GM21825 (cell line): ENCODE measurements around the gene RNF130.

ENCODE experiments used
- ATAC-seq: cut with Tn5 transposase; IDR thresholded peaks from one replicate; pipeline ENCODE4 v1.9.1; 2021; ENCODE audit warnings: mild to moderate bottlenecking, moderate library complexity; ENCODE audit not compliant: unreplicated experiment

Gene RNF130

DNA sequence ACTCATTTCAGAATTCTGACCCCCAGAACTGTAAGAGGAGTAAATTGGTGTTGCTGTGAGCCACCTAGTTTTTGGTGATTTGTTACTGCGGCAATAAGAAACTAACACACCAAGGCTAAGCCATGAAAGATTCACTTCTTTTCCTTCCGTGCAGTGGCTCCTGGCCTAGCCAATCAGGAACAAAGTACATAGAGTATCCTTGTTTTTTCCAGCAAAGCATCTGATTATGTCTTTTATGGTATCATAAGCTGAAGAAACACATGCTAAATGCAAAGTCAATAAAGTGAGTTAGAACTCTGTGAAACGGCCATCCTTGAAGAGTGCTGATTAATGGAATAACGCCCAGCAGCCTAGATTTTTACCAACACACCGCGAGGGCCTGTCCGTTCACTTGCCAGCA, 11.4 kb downstream of the RNF130 start:
- no peak for ATAC-seq

- ATAC-seq, result no peak
These were observed 12.2 kb downstream of the RNF130 start for GRCh38 chr5:180059326-180059725.

- ATAC-seq, result no peak
These were observed 15.4 kb downstream of the RNF130 start for GRCh38 chr5:180056153-180056552.

DNA sequence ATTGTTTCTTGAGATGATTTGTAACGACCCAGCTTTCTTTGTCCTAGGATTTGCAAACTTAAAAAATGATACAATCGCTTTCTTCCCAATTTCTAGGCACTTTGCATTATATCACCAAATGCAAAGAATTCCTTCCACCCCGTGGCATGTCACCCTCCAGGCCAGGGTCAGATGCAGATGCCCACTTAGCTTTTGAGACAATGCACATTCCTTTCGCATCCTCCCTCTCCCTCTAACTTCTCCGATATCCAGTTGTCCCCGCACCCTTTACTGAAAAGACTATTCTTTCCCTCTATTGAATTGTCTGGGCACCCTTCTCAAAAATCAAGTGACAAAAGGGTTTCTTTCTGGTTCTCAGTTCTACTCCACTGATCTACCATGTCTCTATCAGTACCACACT, 17.3 kb downstream of the RNF130 start:
- ATAC-seq, result no peak

DNA sequence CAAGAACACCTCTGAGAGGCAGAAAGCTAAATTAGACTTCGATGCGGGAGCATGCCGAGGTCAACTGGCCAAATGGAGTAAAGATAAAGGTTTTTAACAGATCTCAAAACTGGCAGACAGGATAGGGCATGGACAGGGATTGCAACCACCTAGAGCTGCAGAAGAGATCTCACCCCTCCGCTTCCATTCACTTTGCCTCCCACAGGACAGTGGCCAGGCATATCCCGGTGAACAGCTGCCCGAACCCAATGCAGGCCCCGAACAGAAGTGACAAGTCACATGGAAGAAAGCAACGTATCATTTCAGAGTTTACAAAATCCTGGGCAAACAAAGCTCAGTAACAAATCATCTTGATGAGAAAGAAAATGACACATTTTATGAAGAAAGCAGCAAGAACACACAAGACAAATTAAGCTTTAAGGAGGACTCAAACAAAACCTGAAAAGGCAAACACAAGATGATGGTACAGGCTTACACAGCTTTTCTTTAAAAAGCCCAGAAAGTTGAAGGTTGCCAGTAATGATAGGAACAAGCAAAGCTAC, 18.4 kb downstream of the RNF130 start:
- ATAC-seq, result no peak

DNA sequence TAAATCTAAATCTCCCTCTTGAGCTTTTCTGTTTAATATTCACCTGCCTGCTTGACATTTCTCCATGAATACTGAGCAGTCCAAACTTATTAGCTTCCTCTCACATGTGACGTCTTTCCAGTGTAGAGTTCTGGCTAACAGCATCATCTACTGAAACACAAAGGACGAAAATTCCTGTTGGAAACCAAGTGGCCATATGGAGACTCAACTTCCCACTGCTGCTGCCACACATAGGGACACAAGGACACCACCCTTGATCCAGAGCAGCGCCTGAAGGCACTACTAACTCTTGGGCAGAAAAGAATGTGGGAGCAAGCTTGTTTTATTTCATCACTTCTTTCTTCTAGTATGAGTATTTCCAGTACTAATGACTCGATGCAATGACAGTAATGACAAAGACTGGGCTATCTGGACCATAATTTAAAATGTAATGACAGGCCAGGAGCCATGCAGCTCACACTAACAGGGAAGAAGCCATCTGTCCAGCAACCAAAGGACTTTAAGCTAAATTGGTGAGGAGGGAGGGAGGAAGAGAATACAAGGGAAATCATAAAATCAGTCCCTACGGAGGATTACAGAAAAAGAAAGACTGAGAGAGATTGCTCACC, 19.2 kb downstream of the RNF130 start:
- ATAC-seq, result no peak

DNA sequence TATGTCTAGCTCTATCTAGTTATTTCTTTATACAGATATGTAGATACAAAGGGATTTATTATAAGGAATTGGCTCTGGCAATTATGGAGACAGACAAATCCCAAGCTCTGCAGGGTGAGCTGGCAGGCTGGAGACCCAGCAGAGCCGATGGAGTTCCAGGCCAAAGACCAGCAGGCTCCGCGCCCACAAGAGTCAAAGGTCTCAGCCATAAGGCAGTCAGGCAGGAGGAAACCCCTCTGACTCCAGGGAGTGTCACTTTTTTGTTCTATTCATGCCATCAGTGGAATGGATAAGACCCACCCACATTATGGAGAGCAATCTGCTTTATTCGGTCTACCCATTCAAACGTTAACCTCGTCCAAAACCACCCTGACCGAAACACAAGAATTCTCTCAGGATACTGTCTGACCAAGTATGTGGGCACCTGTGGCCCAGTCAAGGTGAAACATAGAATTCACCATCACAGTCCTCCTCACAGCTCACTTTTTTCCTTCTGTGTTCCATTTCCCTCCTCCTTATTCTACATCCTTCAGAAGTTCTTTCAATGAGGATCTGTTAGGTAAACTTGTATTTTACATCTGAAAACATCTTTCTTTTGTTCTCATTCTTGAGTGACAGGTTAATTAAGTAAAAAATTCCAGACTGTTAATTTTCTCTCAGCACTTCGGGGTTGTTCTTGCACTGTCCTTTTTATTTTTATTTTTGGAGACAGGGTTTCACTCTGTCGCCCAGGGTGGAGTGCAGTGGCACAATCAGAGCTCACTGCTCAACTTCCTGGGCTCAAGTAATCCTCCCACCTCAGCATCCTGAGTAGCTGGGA, 21.2 kb downstream of the RNF130 start:
- no peak for ATAC-seq

DNA sequence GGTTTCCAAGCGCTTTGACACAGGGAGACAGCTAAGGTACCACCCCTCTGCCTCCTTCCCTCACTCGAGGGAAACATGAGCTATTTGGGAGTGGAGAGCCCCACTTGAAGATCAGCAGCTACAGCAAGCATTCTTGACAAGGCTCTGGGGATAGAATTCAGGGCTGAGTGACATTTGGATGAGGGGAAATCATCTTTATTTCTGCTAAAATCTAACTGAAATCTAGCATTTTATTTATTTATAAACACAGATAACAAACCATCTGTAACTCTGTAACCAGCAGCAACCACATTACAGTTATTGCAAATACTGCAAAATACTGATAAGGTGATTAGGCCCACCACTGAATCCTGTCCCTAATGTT, 22.4 kb downstream of the RNF130 start:
- no peak for ATAC-seq

DNA sequence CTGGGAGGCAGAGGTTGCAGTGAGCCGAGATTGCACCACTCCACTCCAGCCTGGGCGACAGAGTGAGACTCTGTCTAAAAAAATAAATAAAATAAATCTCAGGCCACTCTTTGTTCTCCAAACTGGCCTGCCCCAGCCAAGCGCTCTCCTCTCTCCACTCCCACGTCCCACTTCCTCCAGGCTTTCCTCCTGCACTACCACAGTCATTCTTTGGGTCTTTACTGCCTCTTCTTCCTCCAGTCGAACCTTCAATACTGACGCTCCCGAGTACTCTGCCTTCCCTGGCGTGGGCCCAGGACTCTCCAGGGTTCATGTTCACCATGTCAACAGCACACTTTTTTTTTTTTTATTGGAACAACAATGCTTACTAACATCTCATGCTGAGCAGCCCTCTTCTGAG, 23.9 kb downstream of the RNF130 start:
- no peak for ATAC-seq

DNA sequence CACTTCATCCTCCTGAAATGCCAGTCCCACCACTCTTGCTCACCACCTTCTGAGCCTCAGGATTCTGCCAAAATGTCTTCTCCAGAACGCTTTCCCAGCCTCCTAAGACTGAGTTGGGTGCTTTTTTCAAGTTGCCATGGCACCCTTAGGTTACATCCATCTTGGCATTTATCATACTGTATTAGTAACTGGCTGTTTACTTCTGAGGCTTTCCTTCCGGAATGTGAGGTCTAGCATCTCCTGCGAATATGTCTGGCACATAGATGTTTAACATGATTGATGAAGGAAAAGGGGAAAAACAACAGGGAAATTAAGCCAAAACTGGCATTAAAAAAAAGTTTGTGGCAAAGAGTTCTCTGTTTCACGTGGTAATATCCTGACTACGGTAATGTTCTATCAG, 24.9 kb downstream of the RNF130 start:
- ATAC-seq, result no peak

- ATAC-seq, result no peak
These were observed 25.6 kb downstream of the RNF130 start for GRCh38 chr5:180045889-180046499.

DNA sequence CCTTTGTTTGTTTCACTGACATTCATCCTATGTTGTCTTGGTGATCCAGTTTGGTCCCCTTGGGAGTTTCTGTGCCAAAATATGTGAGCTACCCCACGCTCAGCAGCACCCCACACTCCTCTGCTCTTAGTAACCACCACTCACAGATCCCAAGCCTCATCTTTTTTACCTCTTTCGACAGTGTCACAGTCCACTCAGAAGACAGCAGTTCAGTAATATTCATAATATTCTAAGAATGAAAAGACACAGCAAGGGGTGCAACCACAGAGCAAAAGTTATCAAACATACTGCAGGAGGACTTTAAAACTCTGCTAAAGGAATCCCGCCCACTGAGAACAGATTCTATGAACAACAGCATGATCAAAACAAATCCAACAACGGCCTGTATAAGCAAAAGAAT, 28.2 kb downstream of the RNF130 start:
- no peak for ATAC-seq

GRCh38 chr5:180041301-180042274, 30.0 kb downstream of the RNF130 start:
- ATAC-seq, result no peak

DNA sequence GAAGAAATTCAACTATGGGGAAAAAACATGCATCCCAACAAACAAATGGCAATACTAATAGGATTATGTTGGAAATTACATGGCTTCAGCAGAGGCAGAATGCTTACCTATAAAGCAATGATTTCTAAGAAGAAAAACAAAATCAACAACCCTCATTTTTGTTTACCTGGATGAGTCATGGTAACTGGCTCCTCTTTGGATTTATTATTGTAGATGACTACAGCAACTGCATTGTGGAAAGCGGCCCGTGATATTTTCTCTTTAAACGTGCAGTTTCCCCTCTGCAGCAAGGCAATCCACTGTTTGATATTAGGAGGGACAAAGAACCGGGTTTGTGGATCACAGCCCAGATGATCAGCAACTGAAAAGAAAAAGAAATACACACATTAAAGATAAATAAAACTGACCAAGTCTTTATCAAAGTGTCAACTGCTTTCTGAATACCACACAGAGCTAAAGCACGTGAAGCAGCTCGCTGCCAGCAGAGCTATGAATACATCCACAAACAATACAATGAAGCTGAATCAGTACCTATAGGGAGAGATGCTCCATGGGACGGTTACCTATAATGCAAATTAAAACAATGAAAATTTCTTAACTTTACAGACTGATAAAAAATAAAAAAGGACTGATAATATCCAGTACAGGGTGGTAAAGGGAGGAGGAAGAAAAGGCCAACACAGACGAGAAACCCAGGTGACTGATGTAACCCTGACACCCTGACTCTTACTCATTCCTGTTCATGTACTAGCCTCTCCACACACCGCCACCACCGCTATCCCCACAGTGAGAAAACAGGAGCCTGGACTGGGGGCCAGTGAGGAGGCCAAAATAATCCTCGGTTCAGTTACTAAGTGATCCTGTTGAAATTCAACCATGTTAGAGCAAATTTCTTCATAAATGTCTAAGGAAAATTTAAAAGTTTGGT, 31.0 kb downstream of the RNF130 start:
- no peak for ATAC-seq

- no peak for ATAC-seq
These were observed 36.2 kb downstream of the RNF130 start for GRCh38 chr5:180035206-180035931.

GRCh38 chr5:180034564-180034963, 37.0 kb downstream of the RNF130 start:
- no peak for ATAC-seq

DNA sequence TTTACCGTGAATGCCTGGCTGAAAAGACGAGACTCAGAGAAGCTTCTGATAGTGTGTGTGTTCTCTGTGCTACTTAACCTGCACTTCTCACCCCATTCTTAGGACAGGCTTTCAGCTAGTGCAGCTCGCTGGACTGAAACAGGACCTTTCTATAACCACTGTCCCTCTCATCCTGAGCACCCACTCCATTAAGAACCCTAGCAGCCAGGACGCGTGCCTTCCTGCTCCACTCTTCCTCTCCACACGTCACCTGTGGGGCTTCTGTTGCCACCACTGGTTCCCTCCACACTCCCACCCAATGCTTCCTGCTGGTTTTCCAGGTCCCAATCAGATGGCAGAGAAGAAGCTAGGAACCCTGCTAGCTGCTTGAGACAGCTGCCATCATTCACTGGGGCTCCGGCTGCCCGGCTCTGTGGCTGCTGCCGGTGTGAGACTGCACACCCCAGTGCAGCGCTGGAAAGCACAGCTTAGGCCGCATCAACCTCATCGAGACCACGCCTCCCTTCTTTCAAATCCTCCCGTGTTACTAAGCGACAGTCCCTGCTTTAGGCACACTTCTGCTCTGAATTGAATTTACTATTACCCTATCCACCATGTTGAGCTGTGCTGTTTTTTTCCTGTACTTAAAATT, 44.0 kb downstream of the RNF130 start:
- no peak for ATAC-seq

DNA sequence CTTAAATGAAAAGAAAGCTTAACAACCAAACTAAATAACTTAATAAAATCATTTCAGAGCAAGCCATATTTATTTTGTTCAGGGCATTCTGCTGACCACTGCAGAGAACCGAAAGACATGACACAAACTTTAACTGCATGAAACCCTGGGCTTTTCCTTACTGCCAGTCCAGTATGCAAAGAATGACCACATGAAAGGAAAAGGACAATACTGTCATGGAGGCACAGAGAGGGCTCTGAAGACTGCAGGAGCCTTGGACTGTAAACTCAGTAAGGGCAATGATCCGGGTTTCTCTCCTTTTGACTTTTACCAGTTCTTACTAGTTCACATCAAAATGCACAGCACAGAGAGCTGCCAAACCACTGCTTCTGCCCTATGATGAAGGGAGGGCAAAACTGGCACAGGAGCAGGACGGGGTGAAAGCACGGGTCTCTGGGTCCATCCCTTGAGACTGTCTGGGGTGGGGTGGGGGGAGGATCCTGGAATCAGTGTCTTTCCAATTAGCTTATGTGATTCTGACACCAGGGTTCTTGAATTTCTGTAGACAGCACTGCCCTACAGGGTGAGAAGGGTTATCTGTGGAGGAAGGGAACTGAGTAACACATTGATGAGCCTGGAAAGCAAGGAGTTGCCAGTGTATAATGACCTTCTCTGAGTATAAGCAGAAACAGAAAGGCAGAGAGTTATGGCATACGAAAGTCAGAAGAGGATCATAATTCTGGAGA, 44.7 kb downstream of the RNF130 start:
- no peak for ATAC-seq
